Measurements from ENCODE around the gene STN1. TPM values are rescaled to one million over a fixed set of nuclear protein-coding genes. Genes with fewer than 3 reads are reported as not detected.

Gene STN1
- total and polyA plus RNA-seq, 2 of the 8 experiments (the other 6 are each of a cell fraction or from before 2014, with no cell fraction given): 10.1 to 12.4 TPM

DNA sequence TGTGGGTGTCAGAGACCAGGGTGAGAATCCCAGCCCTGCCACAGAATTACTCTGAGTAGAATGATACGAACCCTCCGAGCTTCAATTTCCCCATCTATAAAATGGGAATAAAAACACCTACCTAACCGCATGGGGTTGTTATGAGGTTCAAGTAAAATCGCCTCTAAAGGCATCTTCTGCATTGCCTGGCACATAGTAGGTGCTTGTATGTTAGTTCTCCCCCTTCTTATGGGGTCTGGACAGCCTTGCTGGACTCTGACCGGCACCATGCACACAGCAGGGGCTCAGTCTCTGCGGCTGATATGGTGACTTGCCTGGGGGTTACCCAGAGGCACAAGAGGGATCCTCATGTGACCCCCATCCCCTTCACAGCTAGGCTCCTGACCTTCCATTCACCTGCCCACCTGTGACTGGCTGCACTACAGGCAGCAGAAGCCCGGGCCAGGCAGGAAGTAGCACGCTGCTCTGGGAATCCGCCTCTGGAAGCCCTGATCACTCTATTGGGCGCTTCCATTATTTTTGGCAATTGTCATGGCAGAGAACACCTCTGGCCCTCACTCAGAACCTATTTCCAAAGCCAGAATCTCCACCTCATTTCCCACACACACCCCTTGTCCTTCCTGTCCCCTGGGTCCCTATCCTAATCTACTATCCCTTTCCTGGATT lies 68.6 kb downstream of the STN1 start (continued):
- TF ChIP-seq RNF2 (IDR thresholded peaks at IDR 0.05; ENCODE audit: borderline replicate concordance, low read depth, low read length, missing control alignments, poor library complexity, severe bottlenecking) (no peak), TAF7 (optimal IDR thresholded peaks at IDR 0.05; ENCODE audit: borderline replicate concordance, low read depth, low read length) (no peak), TAF1 (IDR thresholded peaks at IDR 0.05; ENCODE audit: low read depth, low read length) (no peak), RAD21 (IDR thresholded peaks at IDR 0.05 in 1 of 2, conservative IDR thresholded peaks at IDR 0.05 in 1 of 2; ENCODE audit: low read depth in 2 of 2, low read length in 2 of 2) (no peak)

Measured in H1 (cell line).